ENCODE data around the gene PSMG3.

DNA sequence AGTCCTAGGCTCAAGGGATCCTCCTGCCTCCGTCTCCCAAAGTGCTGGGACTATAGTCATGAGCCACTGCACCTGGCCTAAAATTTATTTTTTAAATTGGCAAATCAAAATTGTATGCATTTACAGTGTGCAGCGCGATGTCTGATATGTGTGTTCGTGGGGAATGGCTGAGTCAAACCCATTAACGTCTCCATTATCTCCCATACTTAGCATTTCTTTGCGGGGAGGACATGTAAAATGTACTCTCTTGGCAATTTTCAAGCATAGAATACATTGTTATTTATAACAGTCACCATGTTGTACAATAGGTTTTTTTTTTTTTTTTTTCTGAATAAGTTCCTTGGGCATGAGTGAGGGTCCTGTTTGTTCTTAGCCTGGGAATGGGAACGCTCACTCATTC lies 17.6 kb downstream of the PSMG3 start:
- no peak for TF ChIP-seq CTCF (IDR thresholded peaks at IDR 0.05; ENCODE audit: extremely low read depth in 1 of 2, insufficient read depth in 1 of 2, low read depth in 1 of 2, low read length in 2 of 2)
- TF ChIP-seq POLR2A (IDR thresholded peaks at IDR 0.05; ENCODE audit: low read depth, low read length) = no peak
